ENCODE data around the gene PKHD1.

PKHD1 gene

GRCh38 chr6:52130440-52130839, 43.0 kb upstream of the PKHD1 start:
- no peak overlapping the region for H3K9ac ChIP-seq (ENCODE audit: insufficient read length)
- no peaks in the 10 kb centered on the region for H3K36me3 ChIP-seq (ENCODE audit: insufficient read depth, low read length)
- no peak for DNase-seq (ENCODE audit: low read depth, low spot score)
- no peak for TF ChIP-seq FOXP2 (optimal IDR thresholded peaks at IDR 0.05; ENCODE audit: control extremely low read depth, extremely low read length, insufficient read depth)
- TF ChIP-seq POLR2AphosphoS5 (IDR thresholded peaks at IDR 0.05; ENCODE audit: borderline replicate concordance, low read depth, low read length): no peak
- no peak for TF ChIP-seq EZH2 (IDR thresholded peaks at IDR 0.05)
- H3K27ac ChIP-seq: peak overlapping the region; percentile 8
- no peak overlapping the region for H3K4me3 ChIP-seq
- no peaks in the 10 kb centered on the region for H3K9me3 ChIP-seq (ENCODE audit: low read depth, low read length)

GRCh38 chr6:52127957-52128356, 40.5 kb upstream of the PKHD1 start:
- Histone ChIP-seq H3K36me3 (ENCODE audit: insufficient read depth, low read length) (no peaks in the 10 kb centered on the region), H3K9me3 (ENCODE audit: low read depth, low read length) (no peaks in the 10 kb centered on the region), H3K27ac (no peak overlapping the region), H3K4me3 (no peak overlapping the region), H3K9ac (ENCODE audit: insufficient read length) (no peak overlapping the region)
- DNase-seq (ENCODE audit: low read depth, low spot score): no peak
- TF ChIP-seq POLR2AphosphoS5 (IDR thresholded peaks at IDR 0.05; ENCODE audit: borderline replicate concordance, low read depth, low read length) (no peak), FOXP2 (optimal IDR thresholded peaks at IDR 0.05; ENCODE audit: control extremely low read depth, extremely low read length, insufficient read depth) (no peak), EZH2 (IDR thresholded peaks at IDR 0.05) (no peak)

- DNase-seq (ENCODE audit: low read depth, low spot score): no peak
- Histone ChIP-seq H3K4me3 (no peak overlapping the region), H3K9ac (ENCODE audit: insufficient read length) (no peak overlapping the region), H3K9me3 (ENCODE audit: low read depth, low read length) (no peaks in the 10 kb centered on the region), H3K36me3 (ENCODE audit: insufficient read depth, low read length) (no peaks in the 10 kb centered on the region), H3K27ac (no peak overlapping the region)
- TF ChIP-seq FOXP2 (optimal IDR thresholded peaks at IDR 0.05; ENCODE audit: control extremely low read depth, extremely low read length, insufficient read depth): no peak
Measured at GRCh38 chr6:52126231-52126630, 38.8 kb upstream of the PKHD1 start.

GRCh38 chr6:52125572-52125971, 38.2 kb upstream of the PKHD1 start:
- Histone ChIP-seq H3K9ac (ENCODE audit: insufficient read length) (no peak overlapping the region), H3K36me3 (ENCODE audit: insufficient read depth, low read length) (no peaks in the 10 kb centered on the region), H3K4me3 (no peak overlapping the region), H3K27ac (no peak overlapping the region), H3K9me3 (ENCODE audit: low read depth, low read length) (no peaks in the 10 kb centered on the region)
- DNase-seq (ENCODE audit: low read depth, low spot score): no peak
- TF ChIP-seq EZH2 (IDR thresholded peaks at IDR 0.05): no peak
- no peak for TF ChIP-seq FOXP2 (optimal IDR thresholded peaks at IDR 0.05; ENCODE audit: control extremely low read depth, extremely low read length, insufficient read depth)

- no peaks in the 10 kb centered on the region for H3K9me3 ChIP-seq (ENCODE audit: low read depth, low read length)
- H3K27ac ChIP-seq: no peak overlapping the region
- no peaks in the 10 kb centered on the region for H3K36me3 ChIP-seq (ENCODE audit: insufficient read depth, low read length)
- no peak overlapping the region for H3K4me3 ChIP-seq
- TF ChIP-seq EZH2 (IDR thresholded peaks at IDR 0.05): no peak
- no peak for TF ChIP-seq FOXP2 (optimal IDR thresholded peaks at IDR 0.05; ENCODE audit: control extremely low read depth, extremely low read length, insufficient read depth)
- TF ChIP-seq POLR2AphosphoS5 (IDR thresholded peaks at IDR 0.05; ENCODE audit: borderline replicate concordance, low read depth, low read length): no peak
- H3K9ac ChIP-seq (ENCODE audit: insufficient read length): no peak overlapping the region
- DNase-seq (ENCODE audit: low read depth, low spot score): no peak
Measured at GRCh38 chr6:52125139-52125538, 37.7 kb upstream of the PKHD1 start.

- TF ChIP-seq POLR2AphosphoS5 (IDR thresholded peaks at IDR 0.05; ENCODE audit: borderline replicate concordance, low read depth, low read length) (no peak), EZH2 (IDR thresholded peaks at IDR 0.05) (no peak), FOXP2 (optimal IDR thresholded peaks at IDR 0.05; ENCODE audit: control extremely low read depth, extremely low read length, insufficient read depth) (no peak)
- no peak overlapping the region for H3K4me3 ChIP-seq
- no peak overlapping the region for H3K9ac ChIP-seq (ENCODE audit: insufficient read length)
- DNase-seq (ENCODE audit: low read depth, low spot score): no peak
- H3K27ac ChIP-seq: no peak overlapping the region
- H3K9me3 ChIP-seq (ENCODE audit: low read depth, low read length): no peaks in the 10 kb centered on the region
- H3K36me3 ChIP-seq (ENCODE audit: insufficient read depth, low read length): no peaks in the 10 kb centered on the region
Measured at GRCh38 chr6:52124126-52125121, 37.0 kb upstream of the PKHD1 start.

GRCh38 chr6:52123251-52123650, 35.8 kb upstream of the PKHD1 start:
- Histone ChIP-seq H3K9ac (ENCODE audit: insufficient read length) (no peak overlapping the region), H3K36me3 (ENCODE audit: insufficient read depth, low read length) (no peaks in the 10 kb centered on the region), H3K27ac (peak overlapping the region; percentile 49; the same call in 1 of the 2 replicates), H3K9me3 (ENCODE audit: low read depth, low read length) (no peaks in the 10 kb centered on the region), H3K4me3 (no peak overlapping the region)
- TF ChIP-seq EZH2 (IDR thresholded peaks at IDR 0.05): no peak
- no peak for TF ChIP-seq FOXP2 (optimal IDR thresholded peaks at IDR 0.05; ENCODE audit: control extremely low read depth, extremely low read length, insufficient read depth)
- TF ChIP-seq POLR2AphosphoS5 (IDR thresholded peaks at IDR 0.05; ENCODE audit: borderline replicate concordance, low read depth, low read length): no peak
- DNase-seq (ENCODE audit: low read depth, low spot score): no peak

- Histone ChIP-seq H3K9ac (ENCODE audit: insufficient read length) (no peak overlapping the region), H3K9me3 (ENCODE audit: low read depth, low read length) (no peaks in the 10 kb centered on the region), H3K4me3 (no peak overlapping the region), H3K36me3 (ENCODE audit: insufficient read depth, low read length) (no peaks in the 10 kb centered on the region), H3K27ac (peak overlapping the region; percentile 97; the same call in 1 of the 2 replicates)
- DNase-seq (ENCODE audit: low read depth, low spot score): no peak
- TF ChIP-seq POLR2AphosphoS5 (IDR thresholded peaks at IDR 0.05; ENCODE audit: borderline replicate concordance, low read depth, low read length) (no peak), FOXP2 (optimal IDR thresholded peaks at IDR 0.05; ENCODE audit: control extremely low read depth, extremely low read length, insufficient read depth) (no peak), EZH2 (IDR thresholded peaks at IDR 0.05) (no peak)
Measured at GRCh38 chr6:52117352-52117751, 29.9 kb upstream of the PKHD1 start.

All from SK-N-MC (cell line).